Thyroid gland (tissue), 4 donors: ENCODE measurements around the gene MYT1.

ENCODE experiments used
- CTCF ChIP-seq, 6 experiments: fragments of 200-600 bp in 3 of 6; fragments of 450-650 bp in 3 of 6; sonication (generic) in 3 of 6; IDR thresholded peaks; one replicate each; pipeline ENCODE4 v1.5.1; 2016 to 2019; ENCODE audit warnings: antibody characterized with exemption in 6 of 6, mild to moderate bottlenecking in 2 of 6, inconsistent platforms in 1 of 6, moderate library complexity in 1 of 6
- POLR2A ChIP-seq, 2 donors: fragments of 450-650 bp; IDR thresholded peaks; one replicate each; pipeline ENCODE4 v1.6.1; 2017; ENCODE audit warnings: antibody characterized with exemption in 2 of 2, mild to moderate bottlenecking in 2 of 2, moderate library complexity in 1 of 2

GRCh38 chr20:64159286-64159680 is 5.0 kb upstream of the MYT1 start:
- TF ChIP-seq POLR2A (IDR thresholded peaks at IDR 0.05) (no peak), CTCF (IDR thresholded peaks at IDR 0.05) (no peak)
